ENCODE measurements around the gene MIDN.
A peak's percentile ranks its signal among the peaks of the same experiment; 100 is the strongest.

MIDN gene

GRCh38 chr19:1248139-1248785 lies at the start of gene MIDN (continued):
- TF ChIP-seq PRDM2 (tag by site-specific recombination; IDR thresholded peaks at IDR 0.05; ENCODE audit: borderline replicate concordance) (no peak), ZBTB11 (tag by site-specific recombination; conservative IDR thresholded peaks at IDR 0.05; ENCODE audit: low read depth) (no peak; the same call in 1 of the 2 replicates), ZNF449 (tag by site-specific recombination; IDR thresholded peaks at IDR 0.05) (no peak), ZNF580 (tag by site-specific recombination; IDR thresholded peaks at IDR 0.05) (no peak), ZNF426 (tag by site-specific recombination; IDR thresholded peaks at IDR 0.05) (no peak), BCL11A (tag by site-specific recombination; IDR thresholded peaks at IDR 0.05; ENCODE audit: low read depth) (no peak), ZNF558 (tag by site-specific recombination; IDR thresholded peaks at IDR 0.05) (no peak), ZNF704 (tag by site-specific recombination; IDR thresholded peaks at IDR 0.05) (no peak), ELK4 (IDR thresholded peaks at IDR 0.05; ENCODE audit: borderline replicate concordance, low read depth, low read length) (no peak), SP2 (tag by site-specific recombination; IDR thresholded peaks at IDR 0.05) (no peak), ZNF138 (tag by site-specific recombination; IDR thresholded peaks at IDR 0.05; ENCODE audit: borderline replicate concordance) (no peak), WT1 (tag by site-specific recombination; IDR thresholded peaks at IDR 0.05) (no peak), ZNF830 (tag by site-specific recombination; IDR thresholded peaks at IDR 0.05; ENCODE audit: low read depth) (no peak), ZNF146 (tag by site-specific recombination; IDR thresholded peaks at IDR 0.05) (no peak), MYNN (tag by site-specific recombination; IDR thresholded peaks at IDR 0.05; ENCODE audit: borderline replicate concordance) (no peak), HOXD13 (CRISPR knock-in tag; IDR thresholded peaks at IDR 0.05; ENCODE audit: borderline replicate concordance) (no peak), TCF7L2 (IDR thresholded peaks at IDR 0.05; ENCODE audit: borderline replicate concordance, low read depth, low read length) (no peak), PRDM10 (tag by site-specific recombination; IDR thresholded peaks at IDR 0.05) (no peak), ZNF549 (tag by site-specific recombination; IDR thresholded peaks at IDR 0.05) (no peak), SP7 (tag by site-specific recombination; IDR thresholded peaks at IDR 0.05) (peak; percentile 71), ZNF16 (tag by site-specific recombination; IDR thresholded peaks at IDR 0.05; ENCODE audit: low read depth) (no peak), ZBTB20 (tag by site-specific recombination; IDR thresholded peaks at IDR 0.05) (no peak; the same call in 1 of the 2 replicates)
